HL-60 (cell line): ENCODE data around the gene CILP2.

Experiments
- DNase-seq, 2 experiments: peaks; one replicate each; pipeline ENCODE4 v3.0.0-alpha.2; 2010 to 2020; ENCODE audit warnings: low read depth in 1 of 2, low spot score in 1 of 2
- H3K27ac ChIP-seq: fragments of 250-450 bp; sonication (Bioruptor Pico); replicated peaks from 2 replicates; pipeline ENCODE4 v1.5.1; 2020; ENCODE audit warnings: mild to moderate bottlenecking, moderate library complexity
- H3K27me3 ChIP-seq: fragments of 250-450 bp; sonication (Bioruptor Pico); 2 replicates; pipeline ENCODE4 v1.5.1; 2021; ENCODE audit warnings: mild to moderate bottlenecking, moderate library complexity; ENCODE audit not compliant: insufficient read depth, poor library complexity, severe bottlenecking
- H3K4me3 ChIP-seq: replicated peaks from 2 replicates; pipeline ENCODE4 v1.5.1; 2011; ENCODE audit warnings: mild to moderate bottlenecking, control low read depth, low read length; ENCODE audit not compliant: insufficient read depth
- GABPA ChIP-seq: IDR thresholded peaks from 2 replicates; pipeline ENCODE4 v1.6.1; 2012; ENCODE audit warnings: low read depth
- POLR2AphosphoS5 ChIP-seq: IDR thresholded peaks from 2 replicates; pipeline ENCODE4 v1.6.1; 2012; ENCODE audit warnings: low read depth
- REST ChIP-seq: IDR thresholded peaks from 2 replicates; pipeline ENCODE4 v1.6.1; 2012; ENCODE audit warnings: low read depth; ENCODE audit not compliant: insufficient replicate concordance
- SPI1 ChIP-seq: IDR thresholded peaks from 2 replicates; pipeline ENCODE4 v1.6.1; 2012; ENCODE audit warnings: low read depth, mild to moderate bottlenecking, borderline replicate concordance
- TF ChIP-seq, protein P1 (sequence below): IDR thresholded peaks from one replicate; pipeline ENCODE4 v1.5.1; 2011; ENCODE audit warnings: low read length, control low read depth, inconsistent platforms; ENCODE audit not compliant: insufficient read depth

The CILP2 gene

DNA sequence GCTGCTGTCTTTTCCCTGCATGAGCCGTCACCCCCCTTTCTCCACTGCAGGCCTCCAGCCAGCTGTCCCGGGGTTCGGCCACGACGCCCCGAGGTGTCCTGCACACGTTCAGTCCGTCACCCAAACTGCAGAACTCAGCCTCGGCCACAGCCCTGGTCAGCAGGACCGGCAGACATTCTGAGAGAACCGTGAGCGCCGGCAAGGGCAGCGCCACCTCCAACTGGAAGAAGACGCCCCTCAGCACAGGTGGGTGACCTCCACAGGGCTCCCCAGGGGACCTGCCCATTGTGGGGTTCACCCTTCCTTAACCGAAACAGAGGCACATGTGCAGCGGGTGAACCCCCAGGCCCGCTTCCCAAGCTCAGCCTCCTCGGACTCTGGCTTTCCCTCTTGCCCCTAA lies 35.8 kb upstream of the CILP2 start:
- no peak for TF ChIP-seq REST
- no peak for TF ChIP-seq GABPA
- no peak for TF ChIP-seq SPI1
- TF ChIP-seq, protein P1, sequence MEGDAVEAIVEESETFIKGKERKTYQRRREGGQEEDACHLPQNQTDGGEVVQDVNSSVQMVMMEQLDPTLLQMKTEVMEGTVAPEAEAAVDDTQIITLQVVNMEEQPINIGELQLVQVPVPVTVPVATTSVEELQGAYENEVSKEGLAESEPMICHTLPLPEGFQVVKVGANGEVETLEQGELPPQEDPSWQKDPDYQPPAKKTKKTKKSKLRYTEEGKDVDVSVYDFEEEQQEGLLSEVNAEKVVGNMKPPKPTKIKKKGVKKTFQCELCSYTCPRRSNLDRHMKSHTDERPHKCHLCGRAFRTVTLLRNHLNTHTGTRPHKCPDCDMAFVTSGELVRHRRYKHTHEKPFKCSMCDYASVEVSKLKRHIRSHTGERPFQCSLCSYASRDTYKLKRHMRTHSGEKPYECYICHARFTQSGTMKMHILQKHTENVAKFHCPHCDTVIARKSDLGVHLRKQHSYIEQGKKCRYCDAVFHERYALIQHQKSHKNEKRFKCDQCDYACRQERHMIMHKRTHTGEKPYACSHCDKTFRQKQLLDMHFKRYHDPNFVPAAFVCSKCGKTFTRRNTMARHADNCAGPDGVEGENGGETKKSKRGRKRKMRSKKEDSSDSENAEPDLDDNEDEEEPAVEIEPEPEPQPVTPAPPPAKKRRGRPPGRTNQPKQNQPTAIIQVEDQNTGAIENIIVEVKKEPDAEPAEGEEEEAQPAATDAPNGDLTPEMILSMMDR, result no peak
- TF ChIP-seq POLR2AphosphoS5, result no peak
- Histone ChIP-seq H3K27me3 (no peaks in the 10 kb centered on the region), H3K27ac (no peak overlapping the region), H3K4me3 (no peak overlapping the region)
- DNase-seq, result no peak

- H3K27me3 ChIP-seq, result no peaks in the 10 kb centered on the region
- no peak overlapping the region for H3K27ac ChIP-seq
- TF ChIP-seq, protein P1, result no peak
- TF ChIP-seq POLR2AphosphoS5 (no peak), GABPA (no peak), SPI1 (no peak), REST (no peak)
- H3K4me3 ChIP-seq, result no peak overlapping the region
- DNase-seq, result no peak
Measured at GRCh38 chr19:19502808-19503602, 35.1 kb upstream of the CILP2 start.

GRCh38 chr19:19504754-19505668 lies 33.1 kb upstream of the CILP2 start:
- DNase-seq, result no peak
- Histone ChIP-seq H3K4me3 (no peak overlapping the region), H3K27ac (no peak overlapping the region), H3K27me3 (no peaks in the 10 kb centered on the region)
- TF ChIP-seq POLR2AphosphoS5, result no peak

- no peak for DNase-seq
- H3K27me3 ChIP-seq, result no peaks in the 10 kb centered on the region
- H3K4me3 ChIP-seq, result no peak overlapping the region
- H3K27ac ChIP-seq, result no peak overlapping the region
- TF ChIP-seq POLR2AphosphoS5 (no peak), SPI1 (no peak), GABPA (no peak), REST (no peak)
- TF ChIP-seq, protein P1, result no peak
Measured at GRCh38 chr19:19505669-19506326, 32.3 kb upstream of the CILP2 start.
